HG03196 (cell line): ENCODE measurements around the gene PDE2A.
"Not testable (repeated sequence)": the region's sequence is repeated elsewhere in the genome, so short reads cannot be mapped to it uniquely, and the experiment has no call there.

Experiments
- ATAC-seq: cut with Tn5 transposase; IDR thresholded peaks from one replicate; pipeline ENCODE4 v1.9.1; 2021; ENCODE audit not compliant: unreplicated experiment

The PDE2A gene

DNA sequence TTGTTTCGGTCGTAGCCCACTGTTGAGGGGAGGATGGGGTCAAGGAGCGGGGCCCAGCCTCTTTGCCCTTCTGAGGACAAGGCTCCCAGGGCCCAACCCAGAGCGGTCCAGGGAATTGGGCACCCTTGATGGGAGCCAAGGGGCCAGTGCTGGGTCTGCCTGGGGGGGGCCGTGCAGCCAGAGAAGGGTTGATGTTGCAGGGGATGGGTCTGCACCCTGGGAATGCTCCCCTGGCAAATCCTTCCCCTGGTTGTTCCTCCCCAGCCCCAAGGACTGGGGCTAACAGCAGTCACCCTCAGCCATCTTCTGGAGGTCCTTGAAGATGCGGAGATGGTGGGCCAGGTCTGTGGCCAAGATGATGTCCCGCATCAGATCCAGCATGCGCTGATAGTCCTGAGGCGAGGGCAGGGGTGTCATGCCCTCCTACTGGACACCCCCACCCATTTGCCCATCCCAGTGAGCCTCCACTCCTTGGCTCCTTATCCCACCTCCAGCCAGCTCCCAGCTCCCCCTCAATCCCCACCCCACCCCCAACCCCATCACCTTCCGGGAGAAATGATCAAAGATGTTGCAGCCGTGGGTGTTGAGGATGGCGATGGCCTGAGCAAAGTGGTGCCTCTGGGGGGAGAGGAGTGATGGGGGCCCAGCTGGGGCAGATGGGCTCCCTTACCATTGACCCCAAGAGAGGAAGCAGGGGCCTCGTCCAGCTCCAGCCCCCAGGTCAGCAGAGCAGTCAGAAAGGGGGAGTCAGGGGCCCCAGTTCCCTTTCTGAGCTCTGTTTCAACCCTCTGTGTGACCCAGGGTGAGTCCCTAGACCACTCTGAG lies 95.0 kb downstream of the PDE2A start:
- ATAC-seq: no peak

DNA sequence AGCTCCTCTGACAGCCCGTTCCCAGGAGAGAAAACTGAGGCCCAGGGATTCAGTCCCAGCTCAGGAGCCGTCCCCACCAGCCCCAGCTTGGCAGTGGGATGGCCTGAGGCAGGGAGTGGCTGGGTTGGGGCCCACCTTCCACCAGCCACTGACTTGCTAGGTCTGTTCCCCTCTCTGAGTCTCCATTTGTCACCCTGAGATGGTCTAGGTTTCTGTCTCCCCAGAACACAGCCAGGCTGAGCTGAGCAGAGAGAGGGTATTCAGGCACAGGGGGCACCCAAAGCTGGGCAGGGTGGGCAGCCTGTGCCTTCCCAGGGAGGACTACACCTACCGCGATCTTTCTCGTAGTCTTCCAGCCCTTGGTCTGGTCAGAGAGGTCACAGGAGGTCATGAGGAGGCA lies 95.7 kb downstream of the PDE2A start:
- no peak for ATAC-seq

DNA sequence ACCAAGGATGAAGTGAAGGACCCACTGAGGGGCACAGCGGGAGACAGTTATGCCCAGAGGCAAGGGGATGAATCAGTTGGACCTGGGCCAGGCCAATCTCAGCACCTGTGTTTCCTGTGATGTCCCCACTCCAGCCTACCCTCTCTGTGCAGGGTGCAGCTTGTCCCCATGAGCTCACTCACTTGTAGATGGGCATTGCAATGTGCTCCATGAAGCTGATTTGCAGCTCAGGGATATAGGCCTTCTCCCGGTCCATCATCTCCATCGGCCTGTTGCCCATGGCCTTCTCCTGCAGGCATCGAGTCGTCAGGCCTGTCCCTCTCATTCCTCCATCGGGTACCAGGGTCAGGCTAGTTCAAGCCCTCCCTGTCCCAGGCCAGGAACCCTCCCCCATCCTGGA lies 96.2 kb downstream of the PDE2A start:
- no peak for ATAC-seq

DNA sequence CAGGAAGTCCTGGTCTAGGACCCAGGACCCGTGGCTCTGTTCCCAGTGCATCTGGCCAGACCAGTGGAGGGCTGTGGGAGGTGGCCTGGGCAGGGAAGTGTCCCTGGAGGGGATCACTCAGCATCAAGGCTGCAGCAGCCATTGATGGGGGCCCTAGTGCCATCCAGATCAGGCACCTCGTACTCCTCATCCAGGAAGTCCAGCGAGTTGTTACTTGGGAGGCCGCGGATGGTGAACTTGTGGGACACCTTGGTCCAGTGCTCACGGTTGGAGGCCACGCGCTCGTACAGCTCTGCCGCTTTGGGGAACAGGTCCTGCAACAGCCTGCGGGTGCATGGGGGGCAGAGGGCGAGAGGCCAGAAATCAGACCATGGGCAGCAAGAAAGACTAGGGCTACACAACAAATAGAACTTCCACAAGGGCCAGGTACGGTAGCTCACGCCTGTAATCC lies 96.9 kb downstream of the PDE2A start:
- no peak for ATAC-seq

DNA sequence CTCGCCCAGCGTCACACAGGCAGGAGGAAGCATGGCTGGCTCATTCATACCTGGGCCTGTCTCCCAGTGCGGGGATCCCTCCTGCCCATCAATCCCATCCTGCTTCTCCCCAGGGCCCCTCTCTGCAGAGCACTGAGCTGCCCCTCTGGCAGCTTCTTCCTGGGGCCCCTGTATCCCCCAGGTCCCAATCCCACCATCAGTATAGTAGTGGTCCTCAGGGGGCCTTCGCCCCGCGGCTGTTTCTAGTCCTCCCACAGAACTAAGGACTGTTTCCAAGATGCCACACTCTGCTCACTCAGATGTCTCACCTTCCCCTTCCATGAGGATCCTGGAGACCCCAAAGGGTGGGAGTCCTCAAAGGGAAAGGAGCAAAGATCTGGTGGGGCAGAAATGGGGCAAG lies 97.6 kb downstream of the PDE2A start:
- no peak for ATAC-seq

DNA sequence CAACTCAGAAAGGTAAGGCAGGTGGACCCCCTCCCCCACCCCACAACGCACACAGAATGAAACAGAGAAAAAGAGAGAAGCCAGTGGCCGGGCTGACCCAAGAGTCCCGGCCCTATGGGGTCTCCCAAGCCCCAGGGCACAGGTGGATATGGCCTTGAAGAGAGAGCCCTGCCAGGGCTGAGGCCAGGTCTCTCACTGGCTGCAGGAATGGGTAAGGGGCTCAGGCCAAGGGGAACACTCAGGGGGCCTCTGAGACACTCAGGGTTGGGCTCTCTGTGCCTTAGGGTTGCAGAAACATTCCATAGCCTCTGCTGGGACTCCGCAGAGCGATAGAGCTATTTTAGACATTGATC lies 98.0 kb downstream of the PDE2A start:
- no peak for ATAC-seq

DNA sequence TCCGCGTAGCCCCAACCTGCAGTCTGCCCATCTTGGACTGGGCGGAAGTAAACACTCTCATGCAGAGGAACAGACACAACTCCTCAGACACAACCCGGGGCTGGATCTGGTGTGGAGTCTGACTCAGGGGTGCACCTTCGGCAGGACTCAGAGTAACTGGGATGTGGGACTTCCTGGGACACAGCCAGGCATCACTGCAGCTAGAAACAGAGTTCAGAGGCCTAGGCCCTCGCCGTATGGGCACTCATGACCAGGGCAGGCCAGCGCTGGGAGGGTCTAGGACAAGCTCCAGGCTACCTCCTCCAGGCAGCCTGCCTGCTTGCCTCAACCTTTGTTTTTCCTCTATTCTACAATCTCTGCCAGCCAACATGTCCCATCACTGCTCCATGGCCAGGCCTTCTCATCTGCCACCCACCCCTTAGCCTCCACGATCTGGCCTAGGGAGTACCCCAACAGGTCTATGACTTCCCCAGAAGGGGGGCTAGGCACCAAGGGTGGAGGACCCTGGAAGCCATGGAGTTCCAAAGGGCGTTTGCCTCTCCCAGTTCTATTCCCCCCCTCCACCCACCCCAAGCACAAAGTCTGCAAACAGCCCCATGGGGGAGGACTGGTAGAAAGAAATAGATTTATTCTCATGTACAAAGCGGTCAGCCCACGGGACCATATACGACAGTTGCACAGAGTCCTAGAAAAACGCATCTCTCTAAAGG lies 98.5 kb downstream of the PDE2A start:
- ATAC-seq: no peak

DNA sequence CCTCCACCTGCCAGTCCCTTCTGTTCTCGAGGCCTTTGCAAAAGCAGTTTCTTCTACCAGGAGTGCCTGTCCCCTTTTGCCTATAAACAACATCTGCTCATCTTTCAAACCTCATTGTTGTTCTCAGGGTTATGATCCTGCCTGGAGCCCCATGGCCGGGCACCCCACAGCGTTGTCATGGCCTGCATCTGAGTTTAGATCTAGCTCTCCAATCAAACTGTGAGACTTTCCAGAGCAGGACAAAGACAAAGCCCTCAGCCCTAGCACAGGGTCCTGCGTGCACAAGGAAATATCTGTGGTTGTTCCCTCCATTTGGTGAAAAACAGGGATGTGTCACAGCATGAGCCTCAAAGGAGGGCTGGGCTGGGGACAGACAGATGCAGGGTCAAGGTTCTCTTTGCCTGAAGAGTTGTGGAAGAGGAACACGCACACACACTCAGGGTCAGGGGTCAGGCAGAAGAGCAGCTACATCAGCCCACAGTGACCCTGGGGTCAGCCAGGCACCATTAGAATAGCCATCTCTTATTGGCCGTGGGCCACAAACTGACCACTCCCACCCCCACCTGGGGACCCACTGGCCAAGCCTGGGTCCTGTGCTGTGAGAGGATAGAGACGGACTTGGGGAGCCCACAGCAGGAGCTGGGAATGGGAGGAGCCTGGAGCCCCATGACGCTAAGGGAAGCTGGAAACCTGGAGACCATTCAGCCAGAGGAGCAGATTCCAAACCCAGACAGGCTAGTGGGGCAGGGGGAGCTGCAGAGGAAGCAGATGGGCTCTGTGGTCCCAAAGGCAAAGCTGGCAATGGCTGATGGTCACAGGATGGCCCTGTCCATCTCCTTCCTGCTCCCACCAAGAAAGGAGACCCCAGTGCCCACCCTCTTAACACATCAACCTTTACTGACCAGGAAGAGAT lies 99.4 kb downstream of the PDE2A start:
- ATAC-seq: no peak

DNA sequence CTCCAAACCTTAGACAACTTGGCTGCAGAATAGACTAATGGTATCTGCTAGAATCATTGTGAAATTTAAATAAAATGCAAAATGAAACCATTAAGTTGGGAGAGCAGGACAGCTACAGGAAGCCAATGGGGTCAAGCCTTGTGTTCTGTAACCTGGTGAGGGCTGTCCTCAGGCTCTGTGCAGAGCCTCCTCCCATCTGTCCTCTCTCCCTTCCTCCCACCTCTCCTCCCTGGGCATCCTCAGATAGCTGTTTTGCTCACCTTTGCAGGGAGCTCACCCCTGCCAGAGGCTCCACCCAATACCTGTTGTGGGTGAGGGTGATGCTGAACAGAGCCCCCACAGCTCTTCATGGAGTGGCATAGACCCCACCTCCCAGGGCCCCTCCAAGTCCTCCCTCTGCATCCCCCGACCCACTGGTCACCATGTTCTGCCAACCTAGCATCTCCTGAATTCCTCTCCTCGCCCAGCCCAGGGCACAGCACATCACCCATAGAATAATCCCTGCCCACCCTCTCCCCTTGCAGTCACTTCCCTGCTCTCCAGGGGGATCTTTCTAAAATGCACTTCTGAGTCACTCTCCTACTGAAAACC lies 100.3 kb downstream of the PDE2A start:
- no peak for ATAC-seq

DNA sequence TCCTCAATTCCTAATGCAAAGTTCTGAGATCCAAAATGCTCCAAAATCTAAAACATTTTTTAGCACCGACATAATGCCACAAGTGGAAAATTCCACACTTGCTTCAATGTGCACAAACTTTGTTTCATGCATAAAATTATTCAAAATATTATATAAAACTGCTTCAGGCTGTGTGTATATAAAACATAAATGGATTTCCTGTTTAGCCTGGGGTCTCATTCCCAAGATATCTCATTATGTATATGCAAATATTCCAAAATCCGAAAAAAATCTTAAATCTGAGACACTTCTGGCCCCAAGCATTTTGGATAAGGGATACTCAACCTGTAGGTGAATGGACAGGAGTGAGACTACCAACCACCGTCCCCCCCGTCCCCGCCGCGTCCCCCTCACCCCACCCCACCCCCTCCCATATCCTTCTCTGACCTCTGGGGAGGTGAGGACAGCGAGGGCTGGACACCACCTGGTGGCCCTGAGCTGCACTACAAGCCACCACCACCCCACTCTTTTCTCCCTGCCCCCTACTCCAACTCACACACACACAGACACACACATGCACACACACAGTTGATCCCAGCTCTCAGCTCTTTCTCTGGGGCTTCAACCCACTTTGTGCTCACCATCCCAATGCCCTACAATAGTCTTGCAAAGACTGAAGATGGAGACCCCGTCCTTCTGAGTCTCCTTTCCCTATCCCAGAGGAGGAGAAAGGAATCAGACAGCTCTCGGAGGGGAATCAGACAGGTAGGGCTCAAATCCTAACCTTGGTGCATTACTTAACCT lies 101.0 kb downstream of the PDE2A start:
- no peak for ATAC-seq

DNA sequence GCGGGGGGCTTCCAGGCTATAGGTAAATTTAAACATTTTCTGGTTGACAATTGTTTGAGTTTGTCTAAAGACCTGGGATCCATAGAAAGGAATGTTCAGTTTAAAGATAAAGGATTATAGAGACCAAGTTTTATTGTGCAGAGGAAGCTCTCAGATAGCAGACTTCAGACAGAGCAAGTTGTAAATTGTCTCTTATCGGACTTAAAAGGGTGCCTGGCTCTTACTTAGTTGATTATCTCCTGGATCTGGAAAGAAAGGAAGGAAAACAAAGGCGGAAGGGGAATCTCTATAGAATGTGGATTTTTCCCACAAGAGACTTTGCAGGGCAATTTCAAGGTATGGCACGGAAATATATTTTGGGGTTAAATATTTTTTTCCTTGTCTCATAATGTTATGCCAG lies 101.7 kb downstream of the PDE2A start:
- not testable (repeated sequence) for ATAC-seq

DNA sequence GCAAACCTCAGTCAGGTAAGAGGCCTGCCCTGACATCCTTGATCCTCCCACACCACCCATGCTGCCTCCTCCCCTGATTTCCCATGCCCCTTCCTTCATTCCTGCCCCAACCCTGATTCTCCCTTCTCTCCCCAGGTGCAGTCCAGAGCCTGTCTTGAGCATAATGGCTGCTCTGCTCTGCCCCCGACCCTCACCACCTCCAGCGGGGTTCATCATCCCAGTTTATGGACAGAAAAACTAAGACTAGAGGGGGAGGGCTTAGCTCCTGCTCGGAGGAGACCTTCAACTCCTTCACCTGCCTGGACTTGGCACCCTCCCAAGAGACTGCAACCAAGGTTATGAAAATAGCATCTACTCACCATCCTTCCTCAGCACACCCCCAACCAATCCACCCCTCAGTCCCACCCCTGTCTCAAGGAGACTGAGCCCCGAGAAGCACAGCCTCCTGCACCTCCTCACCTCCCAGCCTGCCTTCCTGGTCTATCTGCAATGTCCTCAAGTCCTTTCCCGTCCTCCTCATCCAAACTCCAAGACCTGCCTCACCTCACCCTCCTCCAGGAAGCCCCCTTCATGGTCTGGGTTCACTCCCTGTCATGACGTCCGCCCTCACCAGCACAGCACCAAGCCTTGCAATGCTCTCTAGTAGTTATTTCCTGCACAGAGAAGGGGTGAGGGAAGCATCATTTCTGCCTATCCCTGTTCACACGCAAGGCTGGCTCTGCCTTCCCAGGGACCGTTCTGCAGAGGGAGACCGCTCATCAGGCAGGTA lies 103.1 kb downstream of the PDE2A start:
- no peak for ATAC-seq

DNA sequence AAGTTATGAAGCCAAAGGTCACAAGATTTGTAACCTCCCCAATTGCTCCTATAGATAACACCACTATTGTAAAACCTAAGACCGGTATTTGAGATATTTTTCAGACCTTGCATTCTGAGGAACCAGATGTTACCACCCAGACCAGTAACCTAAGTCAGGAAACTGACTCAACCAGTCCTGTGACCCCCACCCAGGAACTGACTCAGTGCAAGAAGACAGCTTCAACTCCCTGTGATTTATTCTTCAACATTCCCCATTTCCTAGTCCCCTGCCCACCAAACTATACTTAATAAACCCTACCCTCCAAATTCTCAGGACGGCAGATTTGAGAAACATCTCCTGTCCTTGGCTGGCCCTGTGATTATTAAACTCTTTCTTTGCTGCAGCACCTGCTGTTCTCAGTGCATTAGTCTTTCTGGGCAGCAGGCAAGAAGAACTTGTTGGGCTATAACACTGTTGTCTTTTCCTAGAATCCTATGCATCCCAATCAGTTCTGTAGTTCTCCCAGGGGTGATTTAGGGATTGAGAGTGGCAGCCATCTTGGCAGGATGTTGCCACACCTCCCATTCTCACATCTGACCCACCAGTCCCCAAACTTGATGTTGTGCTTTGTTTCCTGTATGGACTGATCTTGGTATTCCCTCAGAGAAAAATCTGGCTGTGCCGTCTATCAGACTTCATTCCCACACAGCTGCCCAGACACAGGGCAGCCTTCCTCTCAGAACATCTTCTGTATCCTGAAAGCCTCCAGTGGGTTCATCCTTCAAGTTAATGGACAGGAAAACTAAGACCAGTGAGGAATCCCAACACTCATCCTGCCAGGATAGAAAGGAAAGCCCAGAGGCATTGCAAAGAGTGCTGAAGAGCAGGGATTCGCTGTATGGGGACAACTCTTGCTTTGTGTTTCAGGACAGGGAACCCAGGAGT lies 104.0 kb downstream of the PDE2A start:
- no peak for ATAC-seq

DNA sequence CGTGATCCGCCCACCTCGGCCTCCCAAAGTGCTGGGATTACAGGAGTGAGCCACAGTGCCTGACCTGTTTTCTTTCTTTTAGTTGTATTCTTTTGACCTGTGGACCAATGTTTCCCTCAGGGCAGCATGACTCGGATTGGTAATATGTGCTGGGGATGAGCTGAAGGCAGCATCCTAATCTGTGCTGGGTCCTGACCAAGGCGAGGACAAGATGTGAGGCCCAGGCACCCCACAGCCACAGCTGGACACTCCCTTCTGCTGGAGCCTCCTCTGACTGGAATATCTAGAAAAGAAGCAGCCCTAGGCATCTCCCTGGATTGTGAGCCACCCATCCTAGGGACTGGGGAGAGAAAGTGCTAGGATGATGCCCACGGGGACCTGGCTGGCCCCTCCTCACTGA lies 105.4 kb downstream of the PDE2A start:
- ATAC-seq: no peak

DNA sequence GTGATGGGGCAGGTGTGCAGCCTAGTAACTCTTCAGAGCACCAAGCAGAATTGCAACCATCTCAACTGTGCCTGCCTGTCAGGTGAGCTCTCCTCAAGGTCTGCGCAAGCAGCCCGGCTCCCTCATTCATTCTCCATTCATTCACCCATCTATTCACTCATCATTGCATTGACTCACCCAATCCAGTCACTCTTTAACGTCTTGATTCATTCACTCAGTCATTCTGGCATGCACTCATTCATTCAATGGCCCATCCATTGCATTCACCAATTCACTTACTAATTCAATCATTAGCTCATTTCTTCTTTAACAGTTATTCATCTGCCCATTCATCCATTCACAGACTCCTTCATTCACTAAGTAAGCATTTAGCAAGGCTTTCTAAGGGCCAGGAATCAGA lies 111.8 kb downstream of the PDE2A start:
- ATAC-seq: no peak

DNA sequence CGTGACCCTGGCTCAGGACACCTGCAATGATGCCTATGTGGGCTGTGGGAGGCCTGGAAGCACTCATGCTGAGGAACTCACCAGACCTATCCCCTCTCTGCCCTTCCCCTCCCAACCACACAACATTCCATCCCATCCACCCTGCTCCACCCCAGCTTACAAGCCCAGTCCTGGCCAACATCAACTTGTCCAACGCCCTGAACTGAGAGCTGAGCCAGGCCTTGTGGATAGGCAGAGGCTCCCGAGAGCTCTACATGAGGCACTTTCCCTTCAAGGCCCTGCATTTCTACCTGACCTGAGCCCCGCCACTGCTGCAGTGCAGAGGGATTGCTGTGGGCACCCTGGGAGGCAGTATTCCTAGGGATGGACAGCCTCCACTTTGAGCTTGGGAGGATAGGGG lies 112.4 kb downstream of the PDE2A start:
- ATAC-seq: no peak

DNA sequence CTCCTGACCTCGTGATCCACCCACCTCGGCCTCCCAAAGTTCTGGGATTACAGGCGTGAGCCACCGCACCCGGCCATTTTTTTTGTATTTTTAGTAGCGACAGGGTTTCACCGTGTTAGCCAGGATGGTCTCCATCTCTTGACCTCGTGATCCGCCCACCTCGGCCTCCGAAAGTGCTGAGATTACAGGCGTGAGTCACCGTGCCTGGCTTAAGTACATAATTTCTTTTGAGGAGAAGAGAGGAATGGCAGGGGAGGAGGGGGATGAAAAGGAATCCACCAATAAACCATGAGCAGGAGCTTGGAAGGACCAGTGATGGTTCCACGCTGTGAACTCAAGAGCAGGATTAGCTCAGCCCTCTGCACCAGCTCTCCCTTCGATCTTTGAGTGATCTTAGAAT lies 113.4 kb downstream of the PDE2A start:
- ATAC-seq: not testable (repeated sequence)

DNA sequence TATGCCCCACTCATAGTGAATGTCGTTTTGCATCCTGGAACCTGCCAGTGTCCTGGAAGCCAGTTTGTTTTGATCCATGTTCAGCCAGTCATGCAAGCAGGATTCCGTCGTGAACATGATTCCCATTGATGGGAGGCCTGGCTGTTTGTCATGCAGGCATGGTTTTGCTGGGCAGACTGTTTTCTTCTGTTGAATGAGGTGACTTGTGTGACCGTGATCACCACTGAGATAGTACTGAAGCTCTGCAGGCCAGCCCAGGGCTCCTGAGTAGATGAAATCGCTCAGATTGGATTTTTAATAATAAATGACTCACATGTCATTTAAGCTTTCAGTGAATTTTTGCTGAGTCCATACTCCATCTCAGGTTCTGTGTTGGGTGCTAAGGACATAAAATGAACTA lies 117.8 kb downstream of the PDE2A start:
- ATAC-seq: no peak
